HG03469 (cell line): Measurements from ENCODE around the gene MRPL57.
A peak's percentile ranks its signal among the peaks of the same experiment; 100 is the strongest.
"Not testable (repeated sequence)": the region's sequence is repeated elsewhere in the genome, so short reads cannot be mapped to it uniquely, and the experiment has no call there.

Experiments used
- ATAC-seq: cut with Tn5 transposase; IDR thresholded peaks from one replicate; pipeline ENCODE4 v1.9.1; 2021; ENCODE audit warnings: mild to moderate bottlenecking, moderate library complexity, moderate number of reproducible peaks; ENCODE audit not compliant: unreplicated experiment

Gene MRPL57

GRCh38 chr13:21186410-21186809, 10.0 kb downstream of the MRPL57 start:
- not testable (repeated sequence) for ATAC-seq

- ATAC-seq, result not testable (repeated sequence)
These were observed 18.3 kb downstream of the MRPL57 start for GRCh38 chr13:21194756-21195155.

- ATAC-seq, result not testable (repeated sequence)
These were observed 21.3 kb downstream of the MRPL57 start for GRCh38 chr13:21197606-21198225.

- not testable (repeated sequence) for ATAC-seq
These were observed 21.9 kb downstream of the MRPL57 start for GRCh38 chr13:21198391-21198790.

- not testable (repeated sequence) for ATAC-seq
These were observed 25.2 kb downstream of the MRPL57 start for GRCh38 chr13:21201456-21202190.

- ATAC-seq, result no peak
These were observed 26.5 kb downstream of the MRPL57 start for GRCh38 chr13:21202767-21203531.

GRCh38 chr13:21208652-21209154, 32.2 kb downstream of the MRPL57 start:
- ATAC-seq, result no peak

GRCh38 chr13:21212138-21212775, 35.8 kb downstream of the MRPL57 start:
- ATAC-seq, result no peak

- ATAC-seq, result not testable (repeated sequence)
These were observed 39.0 kb downstream of the MRPL57 start for GRCh38 chr13:21215419-21215818.

- no peak for ATAC-seq
These were observed 39.9 kb downstream of the MRPL57 start for GRCh38 chr13:21216332-21216731.

- ATAC-seq, result peak; percentile 97
These were observed 42.0 kb downstream of the MRPL57 start for GRCh38 chr13:21218351-21219035.

- ATAC-seq, result no peak
These were observed 42.6 kb downstream of the MRPL57 start for GRCh38 chr13:21219036-21219381.

GRCh38 chr13:21219716-21220115, 43.3 kb downstream of the MRPL57 start:
- not testable (repeated sequence) for ATAC-seq

- ATAC-seq, result no peak
These were observed 44.8 kb downstream of the MRPL57 start for GRCh38 chr13:21221268-21221667.

- ATAC-seq, result no peak
These were observed 48.6 kb downstream of the MRPL57 start for GRCh38 chr13:21225082-21225481.

GRCh38 chr13:21225841-21226581, 49.6 kb downstream of the MRPL57 start:
- no peak for ATAC-seq

GRCh38 chr13:21227917-21228316, 51.5 kb downstream of the MRPL57 start:
- ATAC-seq, result no peak
